ENCODE measurements around the gene MAN1C1.

- TF ChIP-seq CTCF (IDR thresholded peaks at IDR 0.05; ENCODE audit: low read depth, low read length) (no peak), EZH2phosphoT487 (IDR thresholded peaks at IDR 0.05; ENCODE audit: low read depth) (no peak)
Measured at GRCh38 chr1:25612421-25612820, 4.2 kb upstream of the MAN1C1 start.

Data from OCI-LY3 (cell line).